ENCODE results near the gene GABRE.
"Not testable (repeated sequence)": the region's sequence is repeated elsewhere in the genome, so short reads cannot be mapped to it uniquely, and the experiment has no call there.

The GABRE gene

GRCh38 chrX:151966236-151966635 lies 8.2 kb downstream of the GABRE start:
- no peak for DNase-seq

GRCh38 chrX:151962034-151962433 lies 12.4 kb downstream of the GABRE start:
- DNase-seq: no peak

- no peak for DNase-seq
Measured at GRCh38 chrX:151958101-151958500, 16.4 kb downstream of the GABRE start.

DNA sequence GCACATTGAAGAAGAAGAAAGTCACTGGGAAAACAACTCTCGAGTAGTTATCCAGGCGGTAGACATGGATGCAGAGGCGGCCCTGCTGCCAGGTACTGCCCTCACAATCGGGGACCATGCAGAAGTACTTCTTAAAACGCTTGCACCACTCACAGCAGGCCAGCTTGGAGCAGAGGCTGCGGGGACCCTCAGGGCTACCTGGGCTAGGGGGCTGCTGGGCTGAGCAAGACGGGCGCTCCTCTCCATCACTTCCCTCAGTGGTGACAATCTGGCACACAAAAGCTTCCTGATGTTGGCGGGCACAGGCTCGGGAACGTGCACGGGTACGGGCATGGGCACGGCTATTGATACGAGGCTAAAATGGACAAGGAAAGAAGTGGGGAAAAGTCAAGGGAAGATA lies 19.7 kb downstream of the GABRE start:
- DNase-seq: no peak

GRCh38 chrX:151938172-151938571 lies 36.3 kb downstream of the GABRE start:
- no peak for DNase-seq

DNA sequence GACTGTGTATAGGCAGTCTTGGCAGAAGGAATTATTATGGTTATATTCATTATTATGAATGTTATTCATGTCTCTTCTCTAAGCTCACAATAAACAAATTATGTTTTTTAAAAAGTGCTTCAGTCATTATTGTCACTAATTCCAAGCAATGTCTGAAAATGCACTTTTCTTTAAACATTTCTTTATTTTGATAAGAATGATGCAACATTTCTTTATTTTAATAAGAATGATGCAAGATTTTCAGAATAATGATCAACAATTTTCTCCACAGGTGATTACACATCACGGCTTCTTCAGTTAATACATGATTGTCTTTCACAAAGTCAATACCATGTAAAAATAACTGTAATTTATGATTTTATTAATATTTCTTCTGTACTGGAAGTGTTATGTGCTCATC lies 39.1 kb downstream of the GABRE start:
- no peak for DNase-seq

DNA sequence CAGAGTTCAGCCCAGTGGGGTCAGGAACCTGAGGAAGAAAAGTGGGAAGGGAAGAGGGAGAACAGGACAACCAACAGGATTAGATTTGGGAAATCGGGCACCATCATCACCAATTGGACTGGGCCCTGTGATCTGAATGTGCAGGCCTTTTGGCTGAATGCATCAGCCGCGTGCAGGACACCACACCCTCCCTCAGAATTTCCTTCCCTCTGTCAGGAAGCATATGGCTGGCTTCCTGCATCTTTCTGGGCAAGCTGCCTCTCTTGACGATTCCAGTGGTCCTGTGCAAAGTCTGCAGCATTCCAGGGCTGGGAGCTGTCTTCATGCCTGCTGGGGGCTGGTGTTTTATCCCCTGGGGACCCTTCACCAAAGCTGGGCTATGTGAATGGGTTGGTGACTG lies 45.4 kb downstream of the GABRE start:
- DNase-seq: no peak

DNA sequence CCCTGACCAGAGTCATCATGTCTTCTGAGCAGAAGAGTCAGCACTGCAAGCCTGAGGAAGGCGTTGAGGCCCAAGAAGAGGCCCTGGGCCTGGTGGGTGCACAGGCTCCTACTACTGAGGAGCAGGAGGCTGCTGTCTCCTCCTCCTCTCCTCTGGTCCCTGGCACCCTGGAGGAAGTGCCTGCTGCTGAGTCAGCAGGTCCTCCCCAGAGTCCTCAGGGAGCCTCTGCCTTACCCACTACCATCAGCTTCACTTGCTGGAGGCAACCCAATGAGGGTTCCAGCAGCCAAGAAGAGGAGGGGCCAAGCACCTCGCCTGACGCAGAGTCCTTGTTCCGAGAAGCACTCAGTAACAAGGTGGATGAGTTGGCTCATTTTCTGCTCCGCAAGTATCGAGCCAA lies 50.8 kb downstream of the GABRE start:
- no peak for DNase-seq

- no peak for DNase-seq
Measured at GRCh38 chrX:151922692-151923091, 51.8 kb downstream of the GABRE start.

GRCh38 chrX:151921866-151922265 lies 52.6 kb downstream of the GABRE start:
- no peak for DNase-seq

- DNase-seq: no peak
Measured at GRCh38 chrX:151921292-151921691, 53.2 kb downstream of the GABRE start.

- no peak for DNase-seq
Measured at GRCh38 chrX:151920530-151920929, 53.9 kb downstream of the GABRE start.

- no peak for DNase-seq
Measured at GRCh38 chrX:151920101-151920500, 54.4 kb downstream of the GABRE start.

- no peak for DNase-seq
Measured at GRCh38 chrX:151919610-151920009, 54.9 kb downstream of the GABRE start.

- DNase-seq: not testable (repeated sequence)
Measured at GRCh38 chrX:151918736-151919135, 55.7 kb downstream of the GABRE start.

DNA sequence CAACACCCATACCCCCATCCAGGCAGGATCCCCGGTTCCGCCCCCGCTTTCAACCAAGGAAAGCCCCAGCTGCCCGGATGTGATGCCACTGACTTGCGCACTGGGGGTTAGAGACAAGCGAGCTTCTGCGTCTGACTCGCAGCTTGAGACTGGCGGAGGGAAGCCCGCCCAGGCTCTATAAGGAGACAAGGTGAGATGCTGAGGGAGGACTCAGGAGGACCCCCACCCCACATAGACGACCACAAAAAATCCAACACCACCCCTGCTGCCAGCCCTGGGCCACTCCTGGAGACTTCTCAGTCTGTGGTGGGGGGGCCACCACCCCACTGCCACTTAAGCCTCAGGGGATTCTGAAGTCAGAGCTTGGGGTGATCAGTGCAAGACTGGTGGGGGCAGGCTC lies 61.7 kb downstream of the GABRE start, which contains the start of gene MAGEA4:
TSS of gene MAGEA4 (plus strand) at position 110 of the 400 bp plus-strand sequence. CDS start 10,776 bp downstream, outside the sequence.
- DNase-seq: no peak

GRCh38 chrX:151912221-151912620 lies 62.3 kb downstream of the GABRE start:
- no peak for DNase-seq

DNA sequence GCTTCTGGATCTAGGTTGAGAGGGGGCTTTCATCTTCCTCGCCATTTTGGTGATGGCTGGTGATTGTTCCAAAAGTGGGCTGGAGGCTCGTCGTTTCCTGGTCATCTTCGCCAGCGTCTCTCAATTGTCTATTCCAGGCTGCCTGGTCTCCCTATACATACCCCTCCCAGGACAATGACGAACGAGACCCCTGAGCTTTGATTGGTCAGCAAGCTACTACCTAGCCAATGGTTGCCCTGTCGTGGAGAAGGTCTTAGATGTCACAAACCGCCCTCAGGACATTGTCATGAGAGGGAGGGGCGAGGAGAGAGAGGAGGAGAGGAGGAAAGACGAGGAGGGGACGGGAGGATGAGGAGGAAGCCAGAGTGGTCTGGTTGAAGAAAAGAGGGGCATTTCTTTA lies 69.5 kb downstream of the GABRE start:
- DNase-seq: no peak

Measured in AML-193 (cell line).